HG02798 (cell line): ENCODE results near the gene FBXL16.
A peak's percentile ranks its signal among the peaks of the same experiment; 100 is the strongest.

Experiments used
- ATAC-seq: cut with Tn5 transposase; IDR thresholded peaks from one replicate; pipeline ENCODE4 v1.9.1; 2021; ENCODE audit warnings: mild to moderate bottlenecking; ENCODE audit not compliant: unreplicated experiment, poor library complexity

The FBXL16 gene

DNA sequence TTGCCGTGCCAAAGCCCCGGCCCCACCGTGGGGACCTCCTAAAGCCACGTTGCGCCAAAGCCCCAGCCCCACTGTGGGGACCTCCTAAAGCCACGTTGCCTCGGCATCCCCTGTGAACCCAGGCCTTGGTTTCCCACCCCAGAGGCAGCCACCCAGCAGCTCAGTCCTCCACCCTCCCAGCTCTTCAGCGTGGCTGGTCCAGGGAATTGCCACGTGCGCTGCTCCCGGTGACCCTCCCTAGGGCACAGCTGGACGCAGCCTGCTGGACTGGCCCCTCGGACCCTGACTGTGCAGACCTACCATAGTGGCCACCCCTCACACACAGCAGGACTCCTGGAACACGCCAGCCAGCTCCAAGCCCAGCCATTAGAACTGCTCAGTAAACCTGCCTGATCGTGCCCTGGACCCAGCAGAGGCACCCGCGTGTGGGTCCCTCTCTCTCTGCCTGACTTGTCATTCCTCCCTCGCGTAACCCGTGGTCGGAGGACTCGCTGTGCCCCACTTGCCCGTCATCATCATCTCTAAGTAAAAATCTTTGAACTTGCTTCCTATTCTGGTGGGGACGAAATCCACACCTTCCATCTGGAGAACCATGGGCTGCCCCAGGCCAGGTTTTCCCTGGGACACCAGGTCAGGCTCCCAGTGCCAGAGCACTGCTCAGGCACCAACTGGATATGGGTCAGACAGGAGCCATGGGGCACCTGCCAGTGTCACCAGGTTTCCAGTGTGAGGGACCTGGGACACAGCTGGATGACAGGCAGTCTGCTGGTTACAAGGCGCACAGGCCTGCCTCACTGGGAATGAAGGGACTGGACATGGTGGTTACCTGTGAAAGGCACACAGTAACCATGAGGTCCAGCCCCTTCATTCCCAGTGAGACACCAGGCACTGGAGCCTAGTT is 29.6 kb upstream of the FBXL16 start:
- no peak for ATAC-seq

GRCh38 chr16:734208-734980 is 28.8 kb upstream of the FBXL16 start:
- no peak for ATAC-seq

DNA sequence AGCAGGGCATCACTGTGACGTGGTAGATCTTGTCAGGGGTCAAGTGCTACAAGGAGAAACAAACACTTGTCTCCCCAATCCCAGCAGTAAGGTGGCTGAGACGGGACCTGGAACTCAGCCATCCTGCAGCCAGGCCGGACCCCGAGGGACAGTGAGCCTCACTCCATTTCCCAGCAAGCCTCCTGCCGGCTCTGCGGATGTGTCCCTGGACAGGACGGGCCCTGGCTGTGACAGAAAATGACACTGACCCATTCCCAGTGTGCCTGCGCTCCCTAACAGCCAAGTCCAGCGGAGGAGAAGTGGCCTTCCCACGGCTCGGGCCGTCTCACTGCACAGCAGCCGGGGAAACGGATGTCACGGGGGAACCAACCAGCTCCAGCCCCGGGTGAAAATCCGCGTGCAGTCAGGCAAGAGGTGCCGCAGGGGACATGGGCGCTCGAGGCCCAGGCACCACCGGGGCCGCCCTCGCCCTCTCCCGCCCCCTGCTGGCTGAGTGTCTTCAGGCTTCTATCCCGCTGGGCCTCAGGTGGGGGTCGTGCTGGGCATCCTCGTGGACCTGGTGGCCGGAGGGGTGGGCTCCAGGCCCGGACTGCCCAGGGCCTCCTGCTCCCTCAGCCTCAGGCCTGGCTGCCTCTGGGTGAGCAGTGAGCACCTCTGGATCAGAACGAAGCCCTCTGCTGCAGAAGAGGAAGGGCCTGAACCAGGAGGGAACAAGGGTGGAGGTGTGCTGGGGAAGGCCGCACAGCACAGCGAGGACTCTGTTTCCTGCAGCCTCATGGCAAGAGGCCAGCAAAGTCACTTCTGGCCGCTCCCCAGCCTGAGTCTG is 28.0 kb upstream of the FBXL16 start:
- no peak for ATAC-seq

GRCh38 chr16:732936-733335 is 27.3 kb upstream of the FBXL16 start:
- ATAC-seq, result no peak

- ATAC-seq, result no peak
Observed at GRCh38 chr16:732332-732731, 26.7 kb upstream of the FBXL16 start.

DNA sequence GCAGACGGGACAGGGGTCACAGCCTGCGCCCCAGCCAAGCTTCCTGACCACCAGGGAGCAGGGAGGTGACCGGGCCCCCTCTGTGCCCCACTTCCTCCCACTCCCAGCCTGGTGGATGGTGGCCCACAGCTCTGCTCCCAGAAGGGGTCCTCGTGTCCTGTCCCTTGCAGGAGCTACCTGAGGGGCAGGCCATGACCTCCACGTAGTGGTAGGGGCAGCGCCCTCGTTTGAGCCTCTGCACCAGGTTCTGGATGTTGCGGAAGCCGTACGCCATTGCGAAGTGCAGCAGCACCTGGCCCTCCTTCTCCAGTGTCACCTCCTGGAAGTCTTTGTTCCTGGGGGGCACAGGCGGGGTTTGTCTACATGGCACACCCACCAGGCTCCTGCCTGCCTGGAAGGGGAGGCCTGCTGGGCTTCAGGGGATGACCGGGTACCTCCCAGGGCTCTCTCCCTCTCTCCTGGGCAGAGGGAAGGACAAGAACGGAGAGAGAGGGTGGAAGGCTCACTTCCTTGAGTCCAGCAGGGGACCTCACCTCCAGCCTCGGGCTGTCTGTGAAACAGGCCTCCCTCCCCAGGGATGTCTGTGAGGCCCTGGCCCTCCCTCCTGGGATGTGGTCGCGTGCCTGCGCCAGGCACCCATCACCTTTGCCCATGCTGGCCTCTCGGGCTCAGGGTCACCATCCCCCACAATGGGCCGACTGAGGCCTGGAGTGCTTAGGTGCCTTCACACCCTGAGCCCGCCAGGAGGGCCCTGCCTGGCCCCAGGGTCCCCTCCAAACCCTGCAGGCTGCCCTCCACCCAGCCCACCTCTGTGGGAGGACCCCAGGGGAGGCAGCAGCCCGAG is 25.3 kb upstream of the FBXL16 start:
- no peak for ATAC-seq

DNA sequence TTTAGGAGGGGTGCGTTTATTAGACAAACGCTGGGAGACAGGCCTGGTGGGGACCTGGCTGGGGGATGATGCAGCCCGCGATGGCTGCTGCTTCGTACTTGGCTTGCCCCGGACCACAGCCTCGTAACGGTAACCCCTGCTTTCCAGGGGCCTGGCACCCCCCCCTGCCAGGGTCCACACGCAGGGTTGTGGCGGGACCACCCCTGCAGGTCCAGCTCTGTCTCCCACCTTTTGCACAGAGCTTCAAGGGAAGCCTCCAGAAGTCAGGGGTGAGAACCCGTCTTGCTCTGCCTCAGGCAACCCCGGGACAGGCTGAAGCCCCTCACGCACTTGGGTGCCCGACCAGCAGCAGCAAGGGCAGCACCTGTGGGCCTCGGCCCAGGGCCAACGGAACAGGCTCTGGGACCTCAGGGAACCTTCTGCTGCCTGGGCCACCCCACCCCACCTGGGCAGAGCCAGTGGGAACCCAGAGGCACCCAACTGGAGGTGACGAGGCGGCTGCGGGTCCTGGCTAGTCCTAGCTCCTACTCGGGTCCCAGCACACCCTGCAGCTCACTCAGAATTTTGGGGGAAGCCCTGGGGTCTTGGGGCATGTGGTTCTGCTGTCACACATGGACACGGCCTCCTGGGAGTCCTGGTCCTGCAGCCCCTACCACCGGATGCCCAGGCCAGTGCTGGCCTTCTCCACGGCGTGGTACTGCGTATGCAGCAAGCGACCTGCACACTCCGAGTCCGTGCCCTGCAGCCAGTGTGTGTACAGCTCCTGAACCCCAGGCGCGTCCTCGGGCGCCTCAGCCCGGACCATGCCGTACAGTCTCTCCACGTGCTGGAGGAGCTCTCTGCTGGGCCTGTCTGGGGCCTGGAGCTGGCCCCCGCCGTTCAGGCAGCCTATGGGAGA is 24.4 kb upstream of the FBXL16 start:
- no peak for ATAC-seq

GRCh38 chr16:728890-729744 is 23.5 kb upstream of the FBXL16 start:
- ATAC-seq, result no peak

DNA sequence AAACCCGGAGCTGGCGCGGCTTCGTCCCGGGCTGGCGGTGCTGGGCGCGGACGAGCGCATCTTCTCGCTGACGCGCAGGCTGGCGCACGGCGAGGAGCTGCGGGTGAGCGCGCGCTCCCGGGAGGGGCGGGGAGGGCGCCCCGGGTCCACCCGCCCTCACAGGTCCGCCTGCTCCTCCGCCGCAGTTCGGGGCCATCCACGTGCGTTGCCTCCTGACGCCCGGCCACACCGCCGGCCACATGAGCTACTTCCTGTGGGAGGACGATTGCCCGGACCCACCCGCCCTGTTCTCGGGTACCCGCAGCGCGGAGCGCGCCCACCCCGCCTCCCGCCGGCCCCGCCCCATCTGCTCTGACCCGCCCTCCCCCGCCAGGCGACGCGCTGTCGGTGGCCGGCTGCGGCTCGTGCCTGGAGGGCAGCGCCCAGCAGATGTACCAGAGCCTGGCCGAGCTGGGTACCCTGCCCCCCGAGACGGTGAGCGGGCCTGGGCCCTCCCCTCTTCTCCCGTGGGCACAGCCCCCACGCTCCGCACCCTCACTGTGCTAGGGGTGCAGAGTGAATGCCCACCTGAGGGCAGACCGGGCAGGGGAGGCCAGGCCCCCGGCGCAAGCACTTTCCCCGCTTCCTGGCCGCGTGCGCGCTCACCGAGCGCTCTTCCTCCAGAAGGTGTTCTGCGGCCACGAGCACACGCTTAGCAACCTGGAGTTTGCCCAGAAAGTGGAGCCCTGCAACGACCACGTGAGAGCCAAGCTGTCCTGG is 22.7 kb upstream of the FBXL16 start:
- ATAC-seq, result peak; percentile 32

DNA sequence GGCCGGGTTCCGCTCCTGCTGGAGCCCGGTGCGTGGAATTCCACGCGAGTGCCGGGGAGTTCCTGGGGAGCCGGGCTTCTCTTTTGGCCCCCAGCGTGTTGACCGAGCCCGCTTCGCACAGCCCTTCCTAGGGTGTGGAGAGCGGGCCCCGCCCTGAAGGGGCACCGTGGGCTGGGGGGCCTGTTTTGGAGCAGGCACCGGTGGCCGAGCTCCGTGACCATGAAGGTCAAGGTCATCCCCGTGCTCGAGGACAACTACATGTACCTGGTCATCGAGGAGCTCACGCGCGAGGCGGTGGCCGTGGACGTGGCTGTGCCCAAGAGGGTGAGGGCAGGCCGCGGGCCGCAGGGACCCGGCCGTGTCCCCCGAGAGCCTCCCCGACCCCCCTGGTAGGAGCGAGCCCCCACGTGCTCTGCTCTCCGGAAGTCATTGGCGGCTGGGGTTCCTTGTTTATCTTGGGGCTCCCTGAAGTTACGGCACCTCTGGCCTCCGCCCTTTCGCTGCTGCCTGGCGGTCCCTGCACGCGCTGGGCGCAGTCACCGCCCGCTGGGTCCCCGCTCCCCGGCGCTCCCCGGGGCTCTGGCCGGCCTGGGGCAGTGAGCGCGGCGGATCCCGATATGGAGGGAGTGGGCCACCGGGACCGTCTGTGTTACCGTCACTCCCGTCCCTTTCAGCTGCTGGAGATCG is 21.8 kb upstream of the FBXL16 start:
- ATAC-seq, result no peak

GRCh38 chr16:726438-727290 is 21.1 kb upstream of the FBXL16 start, which contains the start of the genes CCDC78 and HAGHL:
TSS of gene CCDC78 (minus strand) at chr16:726443. CDS start at chr16:726367, 76 bp downstream.
TSS of gene HAGHL (plus strand) at chr16:727106. CDS start at chr16:727510, 404 bp downstream.
- peak; percentile 44 for ATAC-seq

- no peak for ATAC-seq
Observed at GRCh38 chr16:726188-726437, 20.5 kb upstream of the FBXL16 start.

- ATAC-seq, result no peak
Observed at GRCh38 chr16:725463-726187, 20.0 kb upstream of the FBXL16 start.

DNA sequence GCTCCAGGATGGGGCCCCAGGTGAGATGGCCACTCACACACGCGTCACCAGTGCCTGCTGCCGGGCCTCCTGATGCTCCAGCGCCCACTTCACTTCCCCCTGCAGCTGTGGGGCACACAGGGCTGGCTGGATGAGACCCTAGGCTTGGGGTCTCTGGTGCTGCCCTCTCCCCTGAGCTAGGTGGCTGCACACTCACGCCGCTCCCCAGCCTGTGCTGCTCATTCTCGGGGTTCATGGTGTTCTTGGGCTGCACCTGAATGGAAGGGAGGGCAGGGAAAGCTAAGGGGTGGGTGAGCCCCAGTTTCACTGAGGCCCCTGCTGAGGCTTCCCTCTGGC is 19.4 kb upstream of the FBXL16 start:
- no peak for ATAC-seq
